Central memory CD8-positive, alpha-beta T cell (primary cell): ENCODE measurements around the gene MYADML2.
"Not testable (repeated sequence)": the region's sequence is repeated elsewhere in the genome, so short reads cannot be mapped to it uniquely, and the experiment has no call there.

ENCODE experiments used
- ATAC-seq: fragments of 150-1000 bp; cut with Tn5 transposase; replicated peaks from 2 replicates; pipeline ENCODE4 v1.10.0; 2022; ENCODE audit warnings: mild to moderate bottlenecking, moderate FRiP score, moderate number of reproducible peaks; ENCODE audit not compliant: poor library complexity, severe bottlenecking; ENCODE audit errors: extremely low read depth
- DNase-seq, 2 donors: peaks; one replicate each; pipeline ENCODE4 v3.0.0; 2021; ENCODE audit warnings: low spot score in 2 of 2
- H3K27ac Mint-ChIP-seq: one replicate; pipeline ENCODE4 v1.8.0; 2022; ENCODE audit warnings: low read depth, mild to moderate bottlenecking, moderate library complexity, mixed read lengths
- H3K27me3 Mint-ChIP-seq: one replicate; pipeline ENCODE4 v1.8.0; 2022; ENCODE audit warnings: mixed read lengths
- H3K36me3 Mint-ChIP-seq: one replicate; pipeline ENCODE4 v1.8.0; 2022; ENCODE audit warnings: mild to moderate bottlenecking, moderate library complexity, mixed read lengths; ENCODE audit not compliant: insufficient read depth
- H3K4me1 Mint-ChIP-seq: one replicate; pipeline ENCODE4 v1.8.0; 2022; ENCODE audit warnings: mixed read lengths
- H3K4me3 Mint-ChIP-seq: one replicate; pipeline ENCODE4 v1.8.0; 2022; ENCODE audit warnings: mild to moderate bottlenecking, moderate library complexity, mixed read lengths
- H3K9me3 Mint-ChIP-seq: one replicate; pipeline ENCODE4 v1.8.0; 2022; ENCODE audit warnings: mixed read lengths

Gene MYADML2

DNA sequence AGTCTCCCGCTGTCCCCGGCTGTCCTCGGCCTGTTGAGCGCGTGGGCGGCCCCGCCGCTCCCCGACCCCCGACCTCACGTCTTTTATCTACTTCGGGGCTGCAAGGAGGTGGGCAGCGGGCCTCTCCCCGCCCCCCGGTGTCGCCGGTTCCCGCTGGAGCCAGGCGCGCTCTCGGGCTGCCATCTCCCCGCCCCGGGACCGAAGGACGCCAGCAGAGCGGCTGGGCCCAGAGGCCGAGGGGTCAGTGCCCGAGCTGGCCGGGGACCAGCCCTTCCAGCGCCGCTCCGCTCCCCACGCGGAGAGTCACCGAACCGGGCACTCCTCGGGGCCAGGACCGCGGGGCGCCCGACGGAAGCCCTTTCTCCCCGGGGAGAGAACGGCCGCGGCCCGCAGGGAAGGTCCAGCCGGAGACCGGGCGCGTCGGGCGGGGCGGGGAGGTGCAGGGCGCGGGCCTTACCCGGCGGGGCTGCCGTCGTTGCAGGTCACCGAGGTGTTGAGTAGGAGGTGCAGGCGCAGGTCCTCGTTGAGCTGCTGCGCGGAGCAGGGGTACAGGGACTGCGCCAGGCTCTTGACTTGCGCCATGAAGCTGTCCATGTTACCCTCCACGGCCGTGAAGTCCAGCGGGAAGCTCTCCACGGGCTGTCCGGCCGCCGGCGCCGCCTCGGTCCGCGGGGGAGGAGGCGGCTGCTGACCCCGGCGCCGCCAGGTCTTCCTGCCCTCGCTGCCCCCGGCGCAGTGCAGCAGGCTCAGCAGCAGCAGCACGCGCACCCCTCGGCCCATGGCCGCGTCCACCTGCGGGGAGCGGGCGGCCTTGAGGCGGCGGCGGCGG is 13.3 kb upstream of the MYADML2 start:
- no peak overlapping the region for H3K27ac Mint-ChIP-seq
- H3K9me3 Mint-ChIP-seq: no peaks in the 10 kb centered on the region
- peaks cover 53% of the 10 kb centered on the region for H3K27me3 Mint-ChIP-seq
- ATAC-seq (no peak), DNase-seq (no peak)
- H3K4me3 Mint-ChIP-seq: peak overlapping the region; percentile 29
- peaks cover 20% of the 10 kb centered on the region for H3K4me1 Mint-ChIP-seq
- peaks cover 2% of the 10 kb centered on the region for H3K36me3 Mint-ChIP-seq

DNA sequence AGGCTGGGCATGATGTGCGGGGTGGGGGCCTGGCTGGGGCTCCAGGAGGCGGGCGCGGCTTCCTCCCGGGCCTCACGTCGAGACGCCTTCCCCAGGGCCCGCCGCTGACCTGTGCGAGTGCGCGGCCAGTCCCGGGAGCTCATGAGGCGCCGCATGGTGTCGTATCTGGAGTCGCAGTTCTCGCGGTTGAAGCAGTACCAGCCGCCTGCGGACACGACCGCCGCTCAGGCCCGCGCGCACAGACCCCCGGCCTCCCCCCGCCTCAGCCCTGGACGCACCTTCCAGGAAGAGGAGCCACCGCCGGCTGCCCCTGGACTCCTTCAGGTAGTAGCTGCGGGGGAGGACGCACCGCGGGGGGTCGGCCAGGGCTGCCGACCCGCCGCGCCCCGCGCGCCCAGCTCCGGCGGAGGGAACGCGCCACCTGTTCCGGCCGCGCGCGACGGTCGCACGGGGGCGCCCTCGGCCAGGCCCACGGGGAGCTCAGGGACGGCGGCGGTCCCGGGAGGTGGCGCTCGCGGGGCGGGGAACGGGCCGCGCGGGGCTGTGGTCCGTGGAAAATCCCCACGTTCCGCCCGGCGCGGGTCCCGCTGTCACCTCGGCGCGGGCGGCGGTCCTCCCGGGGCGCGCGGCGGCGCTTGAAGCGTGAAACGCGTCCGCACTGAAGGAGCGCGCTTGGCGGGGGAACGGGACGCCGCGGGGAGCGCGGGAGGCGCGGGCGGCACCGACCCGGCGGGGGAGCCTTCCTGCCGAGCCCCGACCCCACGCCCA is 12.5 kb upstream of the MYADML2 start:
- Mint-ChIP-seq H3K9me3 (no peaks in the 10 kb centered on the region), H3K4me3 (peak overlapping the region; percentile 65), H3K27ac (no peak overlapping the region), H3K27me3 (peaks cover 48% of the 10 kb centered on the region), H3K36me3 (no peaks in the 10 kb centered on the region), H3K4me1 (peaks cover 20% of the 10 kb centered on the region)
- peak; percentile 62 to 84 for DNase-seq
- peak; percentile 94 for ATAC-seq

DNA sequence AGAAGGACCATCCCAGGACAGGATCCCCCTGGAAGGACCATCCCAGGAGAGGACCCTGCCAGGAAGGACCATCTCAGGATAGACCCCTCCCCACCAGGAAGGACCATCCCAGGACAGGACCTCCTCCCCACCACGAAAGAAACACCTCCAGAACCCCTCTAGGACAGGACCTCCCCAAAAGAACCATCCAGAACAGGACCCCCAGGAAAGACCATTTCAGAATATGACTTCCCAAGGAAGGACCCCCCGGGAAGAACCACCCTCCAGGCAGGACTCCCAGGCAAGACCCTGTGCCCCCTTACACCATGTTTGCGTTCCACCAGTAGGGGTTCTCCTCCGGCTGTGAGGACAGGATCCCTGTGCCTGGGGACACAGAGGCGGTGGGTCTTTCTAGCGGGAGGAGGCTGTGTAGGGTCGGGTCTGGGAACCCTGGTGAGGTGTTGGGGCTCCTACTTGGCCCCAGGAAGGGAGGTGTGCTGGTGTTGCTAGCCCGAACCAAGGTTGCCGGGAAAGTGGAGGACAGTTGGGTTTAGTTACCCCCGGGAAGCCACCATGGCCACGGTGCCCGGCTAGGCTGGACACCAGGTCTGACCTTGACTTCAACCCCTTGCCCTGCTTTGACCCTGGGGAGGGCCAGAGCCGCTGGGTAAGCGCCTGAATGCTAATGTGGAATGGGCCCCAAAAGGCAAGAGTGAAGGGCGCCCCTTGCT is 11.8 kb upstream of the MYADML2 start:
- Mint-ChIP-seq H3K4me3 (peak overlapping the region; percentile 65), H3K27ac (no peak overlapping the region), H3K27me3 (peaks cover 41% of the 10 kb centered on the region), H3K36me3 (no peaks in the 10 kb centered on the region), H3K9me3 (no peaks in the 10 kb centered on the region), H3K4me1 (peaks cover 13% of the 10 kb centered on the region)
- ATAC-seq (no peak), DNase-seq (no peak)

DNA sequence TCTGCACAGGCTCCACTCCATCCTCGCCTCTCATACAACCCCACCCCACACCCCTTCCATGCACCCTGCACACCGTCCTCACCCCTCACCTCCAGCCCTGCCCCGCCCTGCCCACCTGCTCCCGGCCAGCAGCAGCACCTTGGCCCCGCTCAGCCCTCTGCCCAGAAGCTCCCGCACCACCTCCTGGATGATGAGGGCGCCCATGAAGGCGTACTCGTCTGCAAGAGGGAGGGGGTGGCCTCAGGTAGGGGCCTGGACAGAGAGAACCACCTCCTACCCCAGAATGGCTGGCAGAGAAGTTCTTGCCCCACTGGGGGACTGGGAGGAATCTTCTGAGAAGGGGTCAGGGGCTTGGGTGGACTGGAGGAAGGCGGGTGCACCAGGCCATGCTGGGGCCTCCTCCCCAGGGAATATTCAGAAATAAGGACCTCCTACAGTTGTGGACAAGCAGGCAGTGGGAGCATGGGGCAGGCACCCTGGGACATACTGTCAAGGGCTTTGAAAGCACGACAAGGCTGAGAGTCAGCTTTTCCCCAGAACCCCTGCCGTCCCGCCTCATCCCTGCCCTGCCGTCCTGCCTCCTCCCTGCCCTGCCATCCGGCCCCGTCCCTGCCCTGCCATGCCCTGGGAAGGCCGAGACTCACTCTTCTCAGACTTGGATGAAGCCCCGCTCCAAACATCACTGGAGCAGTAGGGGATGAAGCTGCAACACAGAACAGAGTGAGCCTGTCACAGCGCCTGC is 10.8 kb upstream of the MYADML2 start:
- DNase-seq: no peak
- Mint-ChIP-seq H3K4me1 (peaks cover 5% of the 10 kb centered on the region), H3K9me3 (no peaks in the 10 kb centered on the region), H3K27ac (no peak overlapping the region), H3K4me3 (peak overlapping the region; percentile 65), H3K27me3 (peaks cover 32% of the 10 kb centered on the region), H3K36me3 (no peaks in the 10 kb centered on the region)
- no peak for ATAC-seq

DNA sequence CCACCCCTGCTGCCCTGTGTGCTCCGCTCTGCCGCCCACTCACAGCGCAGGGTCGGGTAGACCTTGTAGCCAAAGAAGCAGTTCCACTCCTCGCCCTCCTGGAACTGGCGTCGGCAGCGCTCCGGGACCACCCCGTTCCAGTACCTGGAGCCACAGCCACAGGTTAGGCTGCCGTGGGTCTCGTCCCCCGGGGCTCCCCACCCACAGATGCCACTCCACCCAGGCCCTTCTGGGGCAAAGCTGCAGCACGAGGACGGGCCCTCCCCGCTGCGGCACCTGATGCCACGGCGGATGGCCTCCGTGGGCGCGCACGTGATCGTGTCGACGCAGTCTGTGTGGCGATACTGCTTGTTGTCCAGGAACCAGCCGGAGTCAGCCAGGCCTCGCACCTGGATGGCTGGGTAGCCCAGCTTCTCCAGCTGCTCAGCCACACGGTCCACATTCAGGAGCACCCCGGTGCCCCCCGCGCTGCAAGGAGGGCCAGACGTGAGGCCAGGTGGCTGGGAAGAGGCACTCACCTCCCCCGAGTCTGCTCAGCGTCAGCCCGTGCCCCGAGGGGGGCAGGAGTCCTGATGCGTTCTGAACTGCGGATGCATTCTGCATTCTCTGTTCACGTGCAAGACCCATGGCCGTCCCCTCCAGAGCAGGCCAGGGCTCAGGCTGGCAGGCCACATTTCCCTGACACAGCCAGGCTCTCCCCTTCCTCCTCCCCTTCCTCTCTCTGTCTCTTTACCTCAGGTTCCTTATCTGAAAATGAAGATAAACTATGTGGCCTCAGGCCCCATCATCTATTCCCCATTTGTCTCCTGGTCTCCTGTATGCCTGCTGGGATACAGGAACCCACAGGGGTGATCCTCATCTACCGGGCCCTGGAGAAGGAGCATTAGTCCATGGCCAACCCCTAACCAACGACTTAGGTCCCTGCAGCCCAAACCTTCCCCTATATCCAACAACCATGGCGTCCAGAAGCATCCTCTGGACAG is 9.9 kb upstream of the MYADML2 start:
- H3K9me3 Mint-ChIP-seq: no peaks in the 10 kb centered on the region
- H3K4me3 Mint-ChIP-seq: no peak overlapping the region
- no peaks in the 10 kb centered on the region for H3K36me3 Mint-ChIP-seq
- peaks cover 5% of the 10 kb centered on the region for H3K4me1 Mint-ChIP-seq
- DNase-seq: no peak
- H3K27ac Mint-ChIP-seq: no peak overlapping the region
- ATAC-seq: no peak
- H3K27me3 Mint-ChIP-seq: peaks cover 22% of the 10 kb centered on the region

DNA sequence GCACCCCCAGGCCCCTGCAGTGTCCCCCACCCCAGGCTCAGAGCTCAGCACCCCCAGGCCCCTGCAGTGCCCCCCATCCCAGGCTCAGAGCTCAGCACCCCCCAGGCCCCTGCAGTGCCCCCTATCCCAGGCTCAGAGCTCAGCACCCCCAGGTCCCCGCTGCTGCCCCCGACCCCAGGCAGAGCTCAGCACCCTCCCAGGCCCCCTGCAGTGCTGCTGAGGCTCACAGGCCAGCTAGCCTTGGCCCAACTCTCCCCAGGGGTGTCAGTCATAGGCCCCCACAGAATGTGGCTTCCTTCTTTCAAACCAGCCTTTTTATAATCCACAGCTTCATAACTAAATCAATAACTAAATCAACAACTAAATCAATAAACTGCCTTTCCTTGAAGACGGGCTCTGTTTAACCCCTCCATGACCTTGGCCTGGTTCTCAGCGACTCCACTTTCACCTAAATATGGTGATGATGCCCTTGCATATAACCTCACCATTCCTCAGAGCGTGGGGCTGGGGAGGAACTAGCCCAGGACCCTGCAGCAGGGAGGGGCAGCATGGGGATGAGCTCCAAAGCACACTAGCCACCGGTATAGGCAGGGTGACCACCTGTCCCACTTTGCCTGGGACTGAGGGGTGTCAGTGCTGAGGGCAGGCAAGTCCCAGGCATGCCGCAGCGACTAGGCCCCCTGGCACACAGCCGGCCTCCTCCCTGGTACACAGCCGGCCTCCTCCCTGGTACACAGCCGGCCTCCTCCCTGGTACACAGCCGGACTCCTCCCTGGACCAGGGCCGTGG is 8.9 kb upstream of the MYADML2 start:
- Mint-ChIP-seq H3K9me3 (no peaks in the 10 kb centered on the region), H3K4me1 (peaks cover 5% of the 10 kb centered on the region), H3K36me3 (no peaks in the 10 kb centered on the region), H3K27me3 (peaks cover 22% of the 10 kb centered on the region), H3K4me3 (no peak overlapping the region), H3K27ac (no peak overlapping the region)
- ATAC-seq (no peak), DNase-seq (no peak)

DNA sequence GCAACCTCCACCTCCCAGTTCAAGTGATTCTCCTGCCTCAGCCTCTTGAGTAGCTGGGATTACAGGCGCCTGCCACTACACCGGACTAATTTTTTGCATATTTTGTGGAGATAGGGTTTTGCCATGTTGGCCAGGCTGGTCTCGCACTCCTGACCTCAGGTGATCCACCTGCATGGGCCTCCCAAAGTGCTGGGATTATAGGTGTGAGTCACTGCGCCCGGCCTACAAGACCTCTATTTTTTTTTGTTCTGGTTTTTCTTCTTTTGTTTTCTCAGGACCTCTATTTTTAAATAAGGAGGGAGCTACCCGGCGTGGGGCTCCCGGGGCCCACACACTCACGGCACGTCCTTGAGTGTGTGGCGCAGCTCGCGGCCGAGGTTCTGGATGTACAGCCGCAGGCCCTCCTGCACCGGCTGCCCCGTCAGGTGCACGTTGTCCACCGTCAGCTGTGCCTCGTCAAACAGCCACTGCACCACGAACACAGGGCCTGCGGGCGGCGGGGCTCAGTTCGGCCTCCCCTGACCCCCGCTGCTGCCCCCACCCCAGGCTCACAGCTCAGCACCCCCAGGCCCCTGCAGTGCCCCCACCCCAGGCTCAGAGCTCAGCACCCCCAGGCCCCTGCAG is 8.1 kb upstream of the MYADML2 start:
- peaks cover 5% of the 10 kb centered on the region for H3K4me1 Mint-ChIP-seq
- no peaks in the 10 kb centered on the region for H3K9me3 Mint-ChIP-seq
- no peaks in the 10 kb centered on the region for H3K36me3 Mint-ChIP-seq
- ATAC-seq (no peak), DNase-seq (no peak)
- peaks cover 22% of the 10 kb centered on the region for H3K27me3 Mint-ChIP-seq
- no peak overlapping the region for H3K4me3 Mint-ChIP-seq
- H3K27ac Mint-ChIP-seq: no peak overlapping the region

DNA sequence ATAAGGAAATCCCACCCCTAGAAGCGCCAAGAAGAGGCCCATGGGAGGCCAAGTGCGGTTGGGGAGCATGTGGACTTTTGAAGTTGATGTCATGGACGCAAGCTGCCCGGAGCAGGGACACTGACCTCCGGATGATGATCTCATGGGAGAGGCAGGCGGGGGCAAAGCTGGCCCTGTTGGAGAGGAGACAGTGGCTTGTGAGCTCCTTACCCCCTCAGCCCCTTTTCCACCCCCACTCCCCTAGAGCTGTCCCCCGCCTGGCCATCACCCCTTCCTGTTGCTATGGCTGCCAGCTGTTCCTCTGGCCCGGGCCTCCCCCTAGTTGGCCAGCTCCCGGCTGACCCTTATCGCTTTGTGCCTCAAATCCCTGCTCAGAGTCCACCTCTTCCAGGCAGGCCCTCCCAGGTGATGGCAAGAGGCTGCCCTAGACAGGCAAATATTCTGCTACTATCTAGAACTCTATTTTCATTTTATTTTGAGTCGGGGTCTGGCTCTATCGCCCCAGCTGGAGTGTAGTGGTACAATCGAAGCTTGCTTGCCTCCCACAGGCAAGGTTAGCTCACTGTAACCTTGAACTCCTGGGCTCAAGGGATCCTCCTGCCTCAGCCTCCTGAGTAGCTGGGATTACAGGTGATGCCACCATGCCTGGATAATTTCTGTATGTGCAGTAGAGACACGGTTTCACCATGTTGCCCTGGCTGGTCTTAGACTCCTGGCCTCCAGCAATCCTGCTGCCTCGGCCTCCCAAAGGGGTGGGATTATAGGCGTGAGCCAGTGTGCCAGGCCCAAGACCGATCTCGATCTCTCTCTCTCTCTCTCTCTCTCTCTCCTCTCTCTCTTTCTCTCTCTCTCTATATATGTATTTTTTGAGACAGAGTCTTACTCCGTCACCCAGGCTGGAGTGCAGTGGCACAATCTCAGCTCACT is 7.4 kb upstream of the MYADML2 start:
- no peak for ATAC-seq
- H3K4me1 Mint-ChIP-seq: peaks cover 5% of the 10 kb centered on the region
- DNase-seq: no peak
- H3K36me3 Mint-ChIP-seq: peaks cover under 1% of the 10 kb centered on the region
- H3K4me3 Mint-ChIP-seq: no peak overlapping the region
- H3K9me3 Mint-ChIP-seq: no peaks in the 10 kb centered on the region
- peaks cover 22% of the 10 kb centered on the region for H3K27me3 Mint-ChIP-seq
- no peak overlapping the region for H3K27ac Mint-ChIP-seq

DNA sequence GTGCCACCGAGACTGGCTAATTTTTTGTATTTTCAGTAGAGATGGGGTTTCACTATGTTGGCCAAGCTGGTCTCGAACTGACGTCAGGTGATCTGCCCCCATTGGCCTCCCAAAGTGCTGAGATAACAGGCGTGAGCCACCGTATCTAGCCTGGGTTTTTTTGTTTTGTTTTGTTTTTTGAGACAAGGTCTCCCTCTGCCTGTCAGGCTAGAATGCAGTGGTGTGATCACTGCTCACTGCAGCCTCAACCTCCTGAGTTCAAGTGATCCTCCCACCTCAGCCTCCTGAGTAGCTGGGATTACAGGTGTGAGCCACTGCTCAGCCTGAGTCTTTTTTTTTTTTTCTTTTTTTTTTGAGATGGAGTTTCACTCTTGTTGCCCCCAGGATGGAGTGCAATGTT is 6.4 kb upstream of the MYADML2 start:
- not testable (repeated sequence) for H3K4me3 Mint-ChIP-seq, H3K36me3 Mint-ChIP-seq, H3K9me3 Mint-ChIP-seq, H3K4me1 Mint-ChIP-seq, H3K27ac Mint-ChIP-seq, ATAC-seq, DNase-seq
- H3K27me3 Mint-ChIP-seq: peaks cover 15% of the 10 kb centered on the region

DNA sequence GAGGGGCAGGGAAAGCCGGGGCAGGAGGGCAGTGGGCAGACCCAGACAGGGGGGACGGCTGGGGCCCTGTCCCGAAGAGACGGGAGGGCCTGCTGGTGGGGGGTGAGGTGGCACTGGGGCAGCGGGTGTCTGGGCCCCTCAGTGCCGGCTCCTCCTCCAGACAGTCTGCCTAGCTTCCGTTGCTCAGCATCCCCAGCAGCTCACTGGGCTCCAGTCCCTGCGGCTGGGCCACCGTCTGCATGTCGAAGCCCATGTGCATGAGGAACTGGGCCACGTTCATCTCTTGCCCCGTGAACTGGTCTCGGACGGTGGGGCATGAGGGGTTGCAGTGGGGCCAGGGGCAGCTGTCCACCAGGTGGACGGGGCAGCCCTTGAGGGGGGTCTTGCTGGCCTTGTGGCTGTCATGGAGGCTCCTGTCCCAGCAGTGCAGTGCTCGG is 5.8 kb upstream of the MYADML2 start:
- Mint-ChIP-seq H3K27ac (no peak overlapping the region), H3K27me3 (peaks cover 9% of the 10 kb centered on the region), H3K9me3 (no peaks in the 10 kb centered on the region), H3K4me3 (no peak overlapping the region), H3K36me3 (peaks cover 1% of the 10 kb centered on the region), H3K4me1 (no peaks in the 10 kb centered on the region)
- ATAC-seq (no peak), DNase-seq (no peak)
